ENCODE results near the gene LSAMP. TPM values are rescaled to one million over a fixed set of nuclear protein-coding genes. Genes with fewer than 3 reads are reported as not detected.
"Not testable (repeated sequence)": the region's sequence is repeated elsewhere in the genome, so short reads cannot be mapped to it uniquely, and the experiment has no call there.

The LSAMP gene
- total RNA-seq, 2 experiments from 2014 or later = not detected

GRCh38 chr3:115792206-115792955 is 652.9 kb downstream of the LSAMP start:
- POLR2A ChIA-PET = interaction anchor here (0.8 kb wide), 1 partner anchor 8 kb away, joined by 3 read pairs; no protein-coding TSS in a partner anchor
- Mint-ChIP-seq H3K4me3 (peak overlapping the region; percentile 19), H3K36me3 (ENCODE audit: low read depth) (no peaks in the 10 kb centered on the region), H3K9me3 (no peaks in the 10 kb centered on the region), H3K27me3 (no peaks in the 10 kb centered on the region), H3K4me1 (ENCODE audit: low read depth) (peaks cover 33% of the 10 kb centered on the region), H3K27ac (peak overlapping the region; percentile 65)
- DNase-seq (peak; percentile 60), ATAC-seq (peak; percentile 81)
- CTCF ChIA-PET = interaction anchor here (1.9 to 2.2 kb wide), 2 partner anchors 9 to 23 kb away, joined by 6 read pairs; no protein-coding TSS in a partner anchor
- TF ChIP-seq, protein P1, sequence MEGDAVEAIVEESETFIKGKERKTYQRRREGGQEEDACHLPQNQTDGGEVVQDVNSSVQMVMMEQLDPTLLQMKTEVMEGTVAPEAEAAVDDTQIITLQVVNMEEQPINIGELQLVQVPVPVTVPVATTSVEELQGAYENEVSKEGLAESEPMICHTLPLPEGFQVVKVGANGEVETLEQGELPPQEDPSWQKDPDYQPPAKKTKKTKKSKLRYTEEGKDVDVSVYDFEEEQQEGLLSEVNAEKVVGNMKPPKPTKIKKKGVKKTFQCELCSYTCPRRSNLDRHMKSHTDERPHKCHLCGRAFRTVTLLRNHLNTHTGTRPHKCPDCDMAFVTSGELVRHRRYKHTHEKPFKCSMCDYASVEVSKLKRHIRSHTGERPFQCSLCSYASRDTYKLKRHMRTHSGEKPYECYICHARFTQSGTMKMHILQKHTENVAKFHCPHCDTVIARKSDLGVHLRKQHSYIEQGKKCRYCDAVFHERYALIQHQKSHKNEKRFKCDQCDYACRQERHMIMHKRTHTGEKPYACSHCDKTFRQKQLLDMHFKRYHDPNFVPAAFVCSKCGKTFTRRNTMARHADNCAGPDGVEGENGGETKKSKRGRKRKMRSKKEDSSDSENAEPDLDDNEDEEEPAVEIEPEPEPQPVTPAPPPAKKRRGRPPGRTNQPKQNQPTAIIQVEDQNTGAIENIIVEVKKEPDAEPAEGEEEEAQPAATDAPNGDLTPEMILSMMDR (IDR thresholded peaks at IDR 0.05) = no peak
- intact Hi-C loops (cut with micrococcal nuclease) = no loop called here

DNA sequence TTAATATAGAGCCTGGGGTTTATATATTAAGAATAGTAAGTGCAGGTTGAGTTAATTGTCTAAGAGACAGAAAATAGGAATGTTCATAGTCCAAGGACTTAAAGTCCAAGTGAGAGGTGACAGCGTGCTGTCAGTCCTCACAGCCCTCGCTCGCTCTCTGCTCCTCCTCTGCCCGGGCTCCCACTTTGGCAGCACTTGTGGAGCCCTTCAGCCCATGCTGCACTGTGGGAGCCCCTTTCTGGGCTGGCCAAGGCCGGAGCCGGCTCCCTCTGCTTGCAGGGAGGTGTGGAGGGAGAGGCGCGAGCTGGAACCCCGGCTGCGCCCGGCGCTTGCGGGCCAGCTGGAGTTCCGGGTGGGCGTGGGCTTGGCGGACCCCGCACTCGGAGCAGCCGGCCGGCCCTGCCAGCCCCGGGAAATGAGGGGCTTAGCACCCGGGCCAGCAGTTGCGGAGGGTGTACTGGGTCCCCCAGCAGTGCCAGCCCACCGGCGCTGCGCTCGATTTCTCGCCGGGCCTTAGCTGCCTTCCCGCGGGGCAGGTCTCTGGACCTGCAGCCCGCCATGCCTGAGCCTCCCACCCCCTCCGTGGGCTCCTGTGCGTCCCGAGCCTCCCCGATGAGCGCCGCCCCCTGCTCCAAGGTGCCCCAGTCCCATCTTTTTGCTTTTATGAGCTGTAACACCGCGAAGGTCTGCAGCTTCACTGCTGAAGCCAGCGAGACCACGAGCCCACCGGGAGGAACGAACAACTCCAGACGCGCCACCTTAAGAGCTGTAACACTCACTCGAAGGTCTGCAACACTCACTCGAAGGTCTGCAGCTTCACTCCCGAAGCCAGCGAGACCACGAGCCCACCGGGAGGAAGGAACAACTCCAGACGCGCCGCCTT is 653.8 kb downstream of the LSAMP start:
- Mint-ChIP-seq H3K27ac (peak overlapping the region; percentile 11), H3K4me1 (ENCODE audit: low read depth) (peaks cover 33% of the 10 kb centered on the region), H3K4me3 (peak overlapping the region; percentile 19)
- POLR2A ChIA-PET; DNase-seq; ATAC-seq; H3K9me3 Mint-ChIP-seq; H3K27me3 Mint-ChIP-seq; H3K36me3 Mint-ChIP-seq (ENCODE audit: low read depth); intact Hi-C loops (cut with micrococcal nuclease): not testable (repeated sequence)
- CTCF ChIA-PET = interaction anchor here (1.9 to 2.2 kb wide), 2 partner anchors 8 to 24 kb away, joined by 6 read pairs; no protein-coding TSS in a partner anchor

DNA sequence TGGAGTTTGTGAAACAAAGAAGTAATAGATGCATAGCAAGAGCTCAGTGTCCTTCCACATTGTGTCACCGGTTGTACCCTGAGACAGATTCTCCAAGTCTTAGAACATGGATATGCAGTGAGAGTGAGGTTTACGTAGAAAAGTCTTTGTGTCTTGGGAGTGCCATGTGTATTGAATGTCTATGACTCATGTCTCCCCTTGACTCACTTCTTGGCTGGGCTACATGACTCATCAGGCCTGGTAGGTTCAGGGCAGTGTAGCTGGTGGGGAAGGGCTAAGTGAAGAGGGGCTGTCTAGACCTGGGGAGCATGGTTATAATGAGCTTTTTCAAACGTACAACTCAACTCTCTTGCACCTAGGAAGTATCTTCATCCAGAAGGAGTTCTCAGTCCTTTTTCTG is 654.5 kb downstream of the LSAMP start:
- no peaks in the 10 kb centered on the region for H3K9me3 Mint-ChIP-seq
- intact Hi-C loops (cut with micrococcal nuclease) = no loop called here
- CTCF ChIA-PET = interaction anchor here (1.4 to 2.2 kb wide), 2 partner anchors 24 to 28 kb away, joined by 3 to 6 read pairs; no protein-coding TSS in a partner anchor
- peak overlapping the region; percentile 66 for H3K27ac Mint-ChIP-seq
- ATAC-seq = peak; percentile 94
- DNase-seq = peak; percentile 80
- POLR2A ChIA-PET = no interaction called here
- no peaks in the 10 kb centered on the region for H3K36me3 Mint-ChIP-seq (ENCODE audit: low read depth)
- no peaks in the 10 kb centered on the region for H3K27me3 Mint-ChIP-seq
- no peak overlapping the region for H3K4me3 Mint-ChIP-seq
- TF ChIP-seq, protein P1 (IDR thresholded peaks at IDR 0.05) = no peak
- H3K4me1 Mint-ChIP-seq (ENCODE audit: low read depth) = peaks cover 33% of the 10 kb centered on the region

DNA sequence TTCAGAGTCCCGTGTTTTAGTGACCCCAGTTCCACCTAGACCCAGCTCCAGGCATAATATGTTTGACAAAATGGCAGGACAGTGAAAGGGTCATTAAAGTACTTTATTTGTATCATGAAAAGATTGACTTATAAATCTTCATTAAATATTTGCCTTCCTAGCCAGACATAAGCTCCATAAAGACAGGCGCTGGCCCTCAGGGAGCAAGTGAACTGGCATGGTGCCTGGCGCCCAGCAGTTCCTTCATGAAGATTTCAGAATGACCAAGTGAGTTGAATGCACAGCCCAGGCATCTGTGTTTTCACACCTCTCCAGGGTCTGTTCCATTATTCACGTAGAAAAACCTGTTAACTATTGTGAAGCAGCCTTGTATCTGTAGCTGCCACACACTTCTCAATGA is 655.8 kb downstream of the LSAMP start:
- Mint-ChIP-seq H3K9me3 (no peaks in the 10 kb centered on the region), H3K4me1 (ENCODE audit: low read depth) (peaks cover 42% of the 10 kb centered on the region), H3K27ac (no peak overlapping the region), H3K4me3 (no peak overlapping the region), H3K36me3 (ENCODE audit: low read depth) (no peaks in the 10 kb centered on the region), H3K27me3 (no peaks in the 10 kb centered on the region)
- TF ChIP-seq, protein P1 (IDR thresholded peaks at IDR 0.05) = no peak
- DNase-seq (no peak), ATAC-seq (no peak)
- CTCF ChIA-PET = interaction anchor here (0.7 to 1.8 kb wide), 4 partner anchors 8 to 96 kb away, joined by 3 to 5 read pairs (median 3); no protein-coding TSS in a partner anchor
- intact Hi-C loops (cut with micrococcal nuclease) = loop anchor here (10.0 kb wide), 1 partner anchor 125 kb away; no protein-coding TSS in a partner anchor
- POLR2A ChIA-PET = interaction anchor here (0.6 kb wide), 1 partner anchor 39 kb away, joined by 3 read pairs; no protein-coding TSS in a partner anchor

- H3K4me1 Mint-ChIP-seq (ENCODE audit: low read depth) = peaks cover 42% of the 10 kb centered on the region
- H3K4me3 Mint-ChIP-seq = no peak overlapping the region
- H3K27ac Mint-ChIP-seq = no peak overlapping the region
- H3K9me3 Mint-ChIP-seq = no peaks in the 10 kb centered on the region
- ATAC-seq (no peak), DNase-seq (no peak)
- ChIA-PET POLR2A (interaction anchor here (0.6 kb wide), 2 partner anchors 13 to 40 kb away, joined by 3 read pairs; no protein-coding TSS in a partner anchor), CTCF (interaction anchor here (1.0 to 1.8 kb wide), 3 partner anchors 26 to 96 kb away, joined by 3 to 5 read pairs (median 3); no protein-coding TSS in a partner anchor)
- TF ChIP-seq, protein P1 (IDR thresholded peaks at IDR 0.05) = no peak
- H3K36me3 Mint-ChIP-seq (ENCODE audit: low read depth) = no peaks in the 10 kb centered on the region
- intact Hi-C loops (cut with micrococcal nuclease) = loop anchor here (10.0 kb wide), 1 partner anchor 124 kb away; no protein-coding TSS in a partner anchor
- no peaks in the 10 kb centered on the region for H3K27me3 Mint-ChIP-seq
Observed at GRCh38 chr3:115788921-115789470, 656.3 kb downstream of the LSAMP start.

All from activated CD8-positive, alpha-beta T cell treated with anti-CD3 and anti-CD28 coated beads for 36 hours (primary cell).